Measurements from ENCODE around the gene HPS4.

HPS4 gene

DNA sequence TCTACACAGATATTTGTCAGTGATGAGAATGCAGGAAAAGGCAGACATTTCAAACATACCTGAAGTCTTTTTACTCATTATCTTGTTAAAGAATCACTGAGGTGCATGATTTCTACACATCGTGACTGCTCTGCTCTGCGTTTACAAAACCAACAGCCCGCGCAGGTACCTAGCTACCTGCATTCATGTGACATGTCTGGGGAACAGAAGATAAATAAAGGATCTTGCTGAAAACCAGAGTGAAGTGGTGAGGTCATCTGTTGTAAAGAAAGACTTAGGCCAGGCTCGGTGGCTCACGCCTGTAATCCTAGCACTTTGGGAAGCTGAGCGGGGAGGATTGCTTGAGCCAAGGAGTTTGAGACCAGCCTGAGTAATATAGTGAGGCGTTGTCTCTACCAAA is 38.8 kb downstream of the HPS4 start:
- peaks cover 6% of the 10 kb centered on the region for H4K20me1 ChIP-seq (ENCODE audit: insufficient read depth, low read length)
- ATAC-seq (ENCODE audit: insufficient read depth, low read depth), result no peak

GRCh38 chr22:26443901-26444690 is 39.5 kb downstream of the HPS4 start:
- Histone ChIP-seq H3K9me3 (ENCODE audit: insufficient read depth, low read length, severe bottlenecking) (no peaks in the 10 kb centered on the region), H4K20me1 (ENCODE audit: insufficient read depth, low read length) (peaks cover 6% of the 10 kb centered on the region), H3K9ac (ENCODE audit: low read depth, low read length) (no peak overlapping the region), H3K4me2 (ENCODE audit: insufficient read depth, low read length) (no peak overlapping the region), H3K36me3 (ENCODE audit: insufficient read depth, low read length) (0 out of 2 replicates have a peak, but pooled peaks cover 2% of the 10 kb centered on the region), H3K79me2 (ENCODE audit: insufficient read depth, low read length) (no peaks in the 10 kb centered on the region), H2AFZ (ENCODE audit: low read depth, low read length) (no peak overlapping the region), H3K4me1 (ENCODE audit: insufficient read depth, low read length) (no peaks in the 10 kb centered on the region), H3K27me3 (ENCODE audit: insufficient read depth, low read length, poor library complexity) (no peaks in the 10 kb centered on the region), H3K4me3 (ENCODE audit: low read depth in 1 of 2, low read length in 2 of 2) (no peak overlapping the region), H3K27ac (ENCODE audit: low read length) (no peak overlapping the region)
- no peak for DNase-seq
- TF ChIP-seq CTCF (IDR thresholded peaks at IDR 0.05; ENCODE audit: borderline replicate concordance, extremely low read depth, low read length, poor library complexity, severe bottlenecking), result no peak
- TF ChIP-seq EZH2 (IDR thresholded peaks at IDR 0.05; ENCODE audit: borderline replicate concordance, low read depth, low read length, severe bottlenecking), result no peak
- ATAC-seq (ENCODE audit: insufficient read depth, low read depth), result no peak

More for the DNA sequence above, 38.8 kb downstream of the HPS4 start:
- TF ChIP-seq CTCF (IDR thresholded peaks at IDR 0.05; ENCODE audit: borderline replicate concordance, extremely low read depth, low read length, poor library complexity, severe bottlenecking) (no peak), EZH2 (IDR thresholded peaks at IDR 0.05; ENCODE audit: borderline replicate concordance, low read depth, low read length, severe bottlenecking) (no peak)
- H3K36me3 ChIP-seq (ENCODE audit: insufficient read depth, low read length), result peaks cover 6% of the 10 kb centered on the region; the same call in 1 of the 2 replicates
- H3K9ac ChIP-seq (ENCODE audit: low read depth, low read length), result no peak overlapping the region
- H3K27me3 ChIP-seq (ENCODE audit: insufficient read depth, low read length, poor library complexity), result no peaks in the 10 kb centered on the region
- no peak overlapping the region for H3K4me3 ChIP-seq (ENCODE audit: low read depth in 1 of 2, low read length in 2 of 2)
- DNase-seq, result no peak
- H3K79me2 ChIP-seq (ENCODE audit: insufficient read depth, low read length), result no peaks in the 10 kb centered on the region
- no peak overlapping the region for H3K4me2 ChIP-seq (ENCODE audit: insufficient read depth, low read length)
- H3K4me1 ChIP-seq (ENCODE audit: insufficient read depth, low read length), result no peaks in the 10 kb centered on the region
- no peaks in the 10 kb centered on the region for H3K9me3 ChIP-seq (ENCODE audit: insufficient read depth, low read length, severe bottlenecking)
- H3K27ac ChIP-seq (ENCODE audit: low read length), result no peak overlapping the region
- no peak overlapping the region for H2AFZ ChIP-seq (ENCODE audit: low read depth, low read length)

- Histone ChIP-seq H3K4me2 (ENCODE audit: insufficient read depth, low read length) (no peak overlapping the region), H3K4me1 (ENCODE audit: insufficient read depth, low read length) (no peaks in the 10 kb centered on the region), H3K9ac (ENCODE audit: low read depth, low read length) (no peak overlapping the region), H3K4me3 (ENCODE audit: low read depth in 1 of 2, low read length in 2 of 2) (no peak overlapping the region), H3K27ac (ENCODE audit: low read length) (no peak overlapping the region), H3K36me3 (ENCODE audit: insufficient read depth, low read length) (0 out of 2 replicates have a peak, but pooled peaks cover 2% of the 10 kb centered on the region), H2AFZ (ENCODE audit: low read depth, low read length) (no peak overlapping the region), H3K27me3 (ENCODE audit: insufficient read depth, low read length, poor library complexity) (no peaks in the 10 kb centered on the region), H4K20me1 (ENCODE audit: insufficient read depth, low read length) (no peaks in the 10 kb centered on the region; the same call in 1 of the 2 replicates), H3K9me3 (ENCODE audit: insufficient read depth, low read length, severe bottlenecking) (no peaks in the 10 kb centered on the region), H3K79me2 (ENCODE audit: insufficient read depth, low read length) (no peaks in the 10 kb centered on the region)
- ATAC-seq (ENCODE audit: insufficient read depth, low read depth), result no peak
- no peak for TF ChIP-seq CTCF (IDR thresholded peaks at IDR 0.05; ENCODE audit: borderline replicate concordance, extremely low read depth, low read length, poor library complexity, severe bottlenecking)
- no peak for TF ChIP-seq EZH2 (IDR thresholded peaks at IDR 0.05; ENCODE audit: borderline replicate concordance, low read depth, low read length, severe bottlenecking)
- no peak for DNase-seq
Measured at GRCh38 chr22:26442086-26442756, 41.4 kb downstream of the HPS4 start.
